Spinal cord (tissue), 10 donors: ENCODE data around the gene KLF8. TPM values are rescaled to one million over a fixed set of nuclear protein-coding genes. Genes with fewer than 3 reads are reported as not detected.
"Not testable (repeated sequence)": the region's sequence is repeated elsewhere in the genome, so short reads cannot be mapped to it uniquely, and the experiment has no call there.

Source experiments
- DNase-seq, 6 donors: peaks; one replicate each; pipeline versions ENCODE4 v3.0.0 to v3.0.0-alpha.2; 2013 to 2015; ENCODE audit warnings: low spot score in 6 of 6, low read depth in 4 of 6
- H3K27ac ChIP-seq: one replicate; pipeline ENCODE4 v1.5.1; 2013; ENCODE audit warnings: low read depth, low read length, control low read depth
- H3K27me3 ChIP-seq: one replicate; pipeline ENCODE4 v1.6.1; 2013; ENCODE audit warnings: low read length; ENCODE audit not compliant: control insufficient read depth, insufficient read depth
- H3K36me3 ChIP-seq: one replicate; pipeline ENCODE4 v1.6.1; 2013; ENCODE audit warnings: low read length; ENCODE audit not compliant: control insufficient read depth, insufficient read depth
- H3K4me1 ChIP-seq: one replicate; pipeline ENCODE4 v1.6.1; 2013; ENCODE audit warnings: low read length; ENCODE audit not compliant: control insufficient read depth, insufficient read depth
- H3K4me3 ChIP-seq: one replicate; pipeline ENCODE4 v1.5.1; 2013; ENCODE audit warnings: low read depth, low read length, control low read depth
- H3K9me3 ChIP-seq: one replicate; pipeline ENCODE4 v1.6.1; 2013; ENCODE audit warnings: low read length; ENCODE audit not compliant: control insufficient read depth, insufficient read depth
- WGBS: methylation state at CpG from one replicate; pipeline ENCODE4 v1.1.5; 2013; ENCODE audit warnings: missing lambda C conversion rate; ENCODE audit not compliant: insufficient coverage; 5-methylcytosine and 5-hydroxymethylcytosine counted together
- long read RNA-seq, 4 donors: transcript quantifications; one replicate each; lab custom pipeline, GENCODE V29; 2026
- polyA plus RNA-seq, 2 donors: library from polyadenylated mRNA; unstranded; fragments of 120-200 nt; gene quantifications; one replicate each; pipeline ENCODE4 v1.2.1, GENCODE V29; 2013; ENCODE audit not compliant: insufficient read length in 2 of 2
- total RNA-seq, 2 donors: library from RNA; depleted of rRNA in 1 of 2; stranded (reverse); fragments of 120-200 nt in 1 of 2; fragments of >200 nt in 1 of 2; gene quantifications; one replicate each; pipeline versions ENCODE4 v1.2.3 to v1.2.4, GENCODE V29; 2013 to 2014
- donor health status: healthy.

Gene KLF8
- total RNA-seq, result 10 to 100 TPM in 1 of 2 donors, 1 to 10 TPM in 1; 9.7 to 10.7 TPM
- polyA plus RNA-seq, result 10 to 100 TPM in 1 of 2 donors, 1 to 10 TPM in 1; 9.0 to 10.9 TPM
- long read RNA-seq, donor 1, partial matches to known transcripts, result 0 of 2 reads
- long read RNA-seq, donor 1, other reads (novel, unspliced or antisense), result 0 of 2 reads
- long read RNA-seq, donor 2, result 0 reads
- long read RNA-seq, donor 3, result 0 reads
- long read RNA-seq, donor 4, partial matches to known transcripts, result 6 of 8 reads
- long read RNA-seq, donor 4, other reads (novel, unspliced or antisense), result 0 of 8 reads

DNA sequence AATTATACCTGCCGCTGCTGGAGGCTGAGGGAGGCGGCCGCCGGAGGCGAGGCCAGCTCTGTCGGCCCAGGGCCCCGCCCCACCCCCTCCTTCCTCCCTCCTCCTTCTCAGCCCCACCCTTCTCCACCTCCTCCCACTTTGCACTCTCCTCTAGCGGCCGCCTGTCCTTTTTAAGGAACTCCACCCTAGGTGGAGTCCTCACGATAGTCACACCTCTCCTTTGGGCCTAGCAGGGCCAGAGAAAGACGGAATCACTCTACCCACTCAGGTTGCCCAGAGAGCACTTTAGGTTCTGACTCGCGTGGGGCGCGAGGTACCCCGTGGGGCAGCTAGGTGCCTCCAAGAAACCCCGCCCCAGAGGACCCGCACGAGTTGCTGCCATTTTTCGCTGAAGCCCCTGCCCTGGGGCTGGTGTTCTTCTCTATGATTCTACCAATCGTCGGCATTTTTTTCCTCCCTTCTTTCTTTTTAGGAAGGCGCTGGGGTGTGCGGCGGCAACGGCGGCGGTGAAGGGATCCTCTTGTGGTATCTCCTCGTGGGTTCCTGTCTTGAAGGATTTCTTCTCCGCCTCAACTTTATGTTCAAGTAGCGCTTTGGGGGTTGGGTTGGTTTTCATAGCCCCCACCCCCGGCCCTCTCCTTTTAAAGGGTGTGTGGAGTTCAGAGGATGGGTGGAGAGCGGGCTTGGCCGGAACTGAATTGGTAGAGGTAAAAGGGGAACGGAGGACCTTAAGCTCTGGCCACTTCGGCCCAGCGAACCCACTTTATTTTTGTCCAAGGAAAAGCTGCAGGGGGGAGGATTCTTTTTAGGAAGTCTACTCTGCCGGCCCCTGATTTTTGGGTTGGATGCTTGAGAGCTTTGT is at the start of gene KLF8:
KLF8 (plus strand) TSS at position 136 of the 862 bp plus-strand sequence. CDS start 979 bp downstream, outside the sequence.
- H3K27ac ChIP-seq, result peak within 1 kb of the TSS; percentile 58

DNA sequence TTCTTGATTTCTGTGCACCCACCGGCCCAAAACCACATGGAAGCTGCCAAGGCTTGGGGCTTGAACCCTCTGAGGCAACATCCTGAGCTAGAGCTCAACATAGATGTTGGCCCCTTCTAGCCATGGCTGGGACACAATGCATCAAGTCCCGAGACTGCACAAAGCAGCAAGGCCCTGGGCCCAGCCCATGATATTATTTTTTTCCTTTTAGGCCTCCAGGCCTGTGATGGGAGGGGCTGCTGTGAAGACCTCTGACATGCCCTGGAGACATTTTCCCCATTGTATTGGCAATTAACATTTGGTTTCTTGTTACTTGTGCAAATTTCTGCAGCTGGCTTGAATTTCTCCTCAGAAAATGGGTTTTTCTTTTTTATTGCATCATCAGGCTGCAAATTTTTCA is 25.2 kb upstream of the KLF8 start:
- not testable (repeated sequence) for H3K4me3 ChIP-seq, DNase-seq, H3K27ac ChIP-seq, H3K9me3 ChIP-seq, H3K27me3 ChIP-seq, H3K4me1 ChIP-seq, H3K36me3 ChIP-seq
- WGBS, result 53% methylated on average over 1 of the region's 2 CpGs

More for the DNA sequence above, at the start of gene KLF8:
- Histone ChIP-seq H3K4me3 (peak within 1 kb of the TSS; percentile 39), H3K9me3 (no peaks in the 10 kb centered on the region), H3K4me1 (no peaks in the 10 kb centered on the region), H3K36me3 (no peaks in the 10 kb centered on the region), H3K27me3 (peaks cover 24% of the 10 kb centered on the region)
- peak in 2 of 6 donors; percentile 69 to 73 for DNase-seq
- WGBS, result 21% methylated on average over 24 of the region's 38 CpGs

DNA sequence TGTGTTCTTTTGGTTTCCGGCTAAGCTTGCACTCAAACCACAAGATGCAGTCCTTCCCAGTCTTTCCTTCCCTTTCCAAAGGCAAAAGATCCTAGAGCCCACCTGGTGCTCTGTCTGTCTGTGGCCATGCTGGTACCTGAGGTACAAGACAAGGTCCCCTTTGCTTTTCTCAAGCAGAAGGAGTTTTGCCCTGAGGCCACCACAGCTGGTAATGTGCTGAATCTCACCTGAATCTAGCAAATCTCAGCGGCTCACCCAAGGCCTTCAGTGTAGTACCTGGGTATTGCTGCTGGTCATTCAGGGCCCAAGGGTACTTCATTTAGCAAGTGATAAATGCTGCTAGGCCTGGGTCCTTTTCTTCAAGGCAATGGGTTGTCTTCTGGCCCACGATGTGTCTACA is 20.5 kb upstream of the KLF8 start:
- no peaks in the 10 kb centered on the region for H3K36me3 ChIP-seq
- no peak overlapping the region for H3K27ac ChIP-seq
- 76% methylated on average over 3 of the region's 3 CpGs for WGBS

DNA sequence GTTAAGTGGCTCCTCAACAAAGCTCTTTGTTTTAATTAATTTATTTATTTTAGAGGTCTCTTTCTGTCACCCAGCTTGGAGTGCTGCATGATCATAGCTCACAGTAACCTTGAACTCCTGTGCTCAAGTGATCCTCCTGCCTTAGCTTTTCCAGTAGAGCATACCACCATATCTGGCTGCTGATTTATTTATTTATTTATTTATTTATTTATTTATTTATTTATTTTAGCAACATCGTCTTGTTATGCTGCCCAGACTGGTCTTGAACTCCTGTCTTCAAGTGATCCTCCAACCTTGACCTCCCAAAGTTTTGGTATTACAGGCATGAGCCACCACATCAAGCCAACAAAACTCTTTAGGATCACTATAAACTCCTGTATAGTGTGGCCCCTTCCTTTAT is 15.8 kb upstream of the KLF8 start:
- DNase-seq, result no peak
- no peak overlapping the region for H3K4me3 ChIP-seq
- no peaks in the 10 kb centered on the region for H3K27me3 ChIP-seq
- no peak overlapping the region for H3K27ac ChIP-seq
- no peaks in the 10 kb centered on the region for H3K4me1 ChIP-seq
- no peaks in the 10 kb centered on the region for H3K9me3 ChIP-seq
- no peaks in the 10 kb centered on the region for H3K36me3 ChIP-seq
- 83% methylated on average over 1 of the region's 1 CpG for WGBS

More for the DNA sequence above, 20.5 kb upstream of the KLF8 start:
- H3K4me1 ChIP-seq, result no peaks in the 10 kb centered on the region
- no peaks in the 10 kb centered on the region for H3K27me3 ChIP-seq
- DNase-seq, result no peak
- no peak overlapping the region for H3K4me3 ChIP-seq
- no peaks in the 10 kb centered on the region for H3K9me3 ChIP-seq

DNA sequence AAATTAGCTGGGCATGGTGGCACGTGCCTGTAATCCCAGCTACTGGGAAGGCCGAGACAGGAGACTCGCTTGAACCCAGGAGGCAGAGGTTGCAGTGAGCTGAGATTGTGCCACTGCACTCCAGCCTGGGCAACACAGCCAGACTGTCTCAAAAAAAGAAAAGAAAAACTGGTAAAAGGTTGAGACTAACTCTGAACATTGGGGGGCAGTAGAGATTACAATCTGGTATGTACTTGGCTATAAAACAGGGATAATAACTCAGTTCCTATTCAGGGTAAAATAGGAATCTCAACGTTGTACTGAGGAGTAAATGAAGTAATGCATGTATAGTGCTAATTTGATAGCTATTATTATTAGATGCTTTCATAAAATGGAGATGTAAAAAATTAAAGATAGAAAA is 12.5 kb upstream of the KLF8 start:
- DNase-seq, result peak in 2 of 6 donors; percentile 3 to 6
- Histone ChIP-seq H3K9me3 (no peaks in the 10 kb centered on the region), H3K4me1 (no peaks in the 10 kb centered on the region), H3K4me3 (no peak overlapping the region), H3K27ac (no peak overlapping the region), H3K27me3 (no peaks in the 10 kb centered on the region), H3K36me3 (no peaks in the 10 kb centered on the region)
- 30% methylated on average over 3 of the region's 4 CpGs for WGBS

DNA sequence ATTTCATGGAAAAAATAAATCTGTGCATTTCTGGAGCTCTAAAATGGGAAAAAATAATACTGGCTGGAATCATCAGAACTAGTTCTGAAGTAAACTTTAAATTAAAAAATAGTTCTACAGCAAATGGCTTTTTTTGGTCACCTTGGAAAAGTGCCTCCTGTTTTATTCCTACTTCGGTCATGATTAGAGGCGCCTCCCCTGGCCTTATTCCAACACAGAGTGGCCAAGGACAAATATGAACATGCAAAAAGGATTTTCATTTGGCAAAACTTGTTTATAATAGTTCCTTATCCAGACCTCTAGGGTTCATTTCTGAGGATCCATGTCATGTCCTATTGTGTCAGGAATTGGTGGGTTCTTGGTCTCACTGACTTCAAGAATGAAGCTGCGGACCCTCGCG is 11.1 kb upstream of the KLF8 start:
- Histone ChIP-seq H3K27me3 (no peaks in the 10 kb centered on the region), H3K36me3 (no peaks in the 10 kb centered on the region), H3K4me3 (no peak overlapping the region), H3K4me1 (no peaks in the 10 kb centered on the region), H3K27ac (no peak overlapping the region), H3K9me3 (no peaks in the 10 kb centered on the region)
- DNase-seq, result no peak
- WGBS, result 82% methylated on average over 5 of the region's 5 CpGs

DNA sequence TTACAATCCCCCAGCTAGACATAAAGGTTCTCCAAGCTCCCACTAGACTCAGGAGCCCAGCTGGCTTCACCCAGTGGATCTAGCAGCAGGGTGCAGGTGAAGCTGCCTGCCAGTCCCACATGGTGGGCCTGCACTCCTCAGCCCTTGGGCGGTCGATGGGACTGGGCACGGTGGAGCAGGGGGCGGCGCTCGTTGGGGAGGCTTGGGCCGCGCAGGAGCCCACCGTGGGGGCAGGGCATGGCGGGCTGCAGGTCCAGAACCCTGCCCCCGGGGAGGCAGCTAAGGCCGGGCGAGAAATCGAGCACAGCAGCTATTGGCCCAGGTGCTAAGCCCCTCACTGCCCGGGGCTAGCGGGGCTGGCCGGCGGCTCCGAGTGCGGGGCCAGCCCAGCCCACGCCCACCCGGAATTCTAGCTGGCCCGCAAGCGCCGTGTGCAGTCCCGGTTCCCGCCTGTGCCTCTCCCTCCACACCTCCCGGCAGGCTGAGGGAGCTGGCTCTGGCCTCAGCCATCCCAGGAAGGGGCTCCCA is 9.6 kb upstream of the KLF8 start:
- 85% methylated on average over 28 of the region's 28 CpGs for WGBS
- H3K27ac ChIP-seq, result no peak overlapping the region
- H3K27me3 ChIP-seq, result no peaks in the 10 kb centered on the region
- H3K36me3 ChIP-seq, result no peaks in the 10 kb centered on the region
- no peak for DNase-seq
- H3K9me3 ChIP-seq, result no peaks in the 10 kb centered on the region
- no peaks in the 10 kb centered on the region for H3K4me1 ChIP-seq
- no peak overlapping the region for H3K4me3 ChIP-seq

DNA sequence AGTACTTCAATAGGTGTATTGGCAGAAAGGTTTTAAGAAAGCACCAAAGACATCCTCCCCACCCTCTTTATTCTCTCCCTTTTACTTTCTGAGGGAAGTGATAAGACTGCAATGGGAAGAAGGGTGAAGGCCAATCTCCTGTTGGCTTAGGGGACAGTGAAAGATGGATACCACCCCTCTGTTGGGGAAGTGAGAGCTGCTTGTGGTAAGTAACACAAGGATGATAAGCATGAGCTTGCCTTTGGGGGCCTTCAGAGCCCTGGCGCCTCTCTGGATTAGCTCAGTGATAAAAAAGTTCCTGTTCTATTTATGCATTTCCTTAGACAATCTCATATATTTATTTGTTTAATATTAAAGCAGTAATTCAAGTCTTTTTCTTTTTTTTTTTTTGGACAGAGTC is 5.2 kb upstream of the KLF8 start:
- DNase-seq, result no peak
- H3K36me3 ChIP-seq, result no peaks in the 10 kb centered on the region
- no peak overlapping the region for H3K27ac ChIP-seq
- H3K27me3 ChIP-seq, result peaks cover 15% of the 10 kb centered on the region
- WGBS, result no CpG with 5 or more reads among the region's 1 CpG
- H3K9me3 ChIP-seq, result no peaks in the 10 kb centered on the region
- no peaks in the 10 kb centered on the region for H3K4me1 ChIP-seq
- H3K4me3 ChIP-seq, result no peak overlapping the region

DNA sequence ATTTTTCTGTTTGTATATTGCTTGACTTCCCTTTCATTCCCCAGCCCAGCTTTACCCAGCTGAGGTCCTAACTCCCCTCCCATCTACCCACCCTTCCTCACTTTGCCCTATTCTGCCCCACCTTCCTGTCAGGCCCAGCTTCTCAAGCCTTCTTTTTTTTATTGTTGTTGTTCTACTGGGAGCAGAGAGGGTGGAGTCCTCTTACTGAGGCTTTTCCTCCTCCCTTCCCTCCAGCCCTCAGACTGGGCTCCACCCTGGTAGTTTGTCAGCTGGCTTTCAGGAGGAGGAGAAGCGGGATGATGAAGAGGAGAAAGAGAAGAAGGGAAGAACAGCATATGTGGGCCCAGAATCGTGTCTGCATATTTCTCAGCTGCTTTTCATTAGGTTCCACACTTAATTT is 3.2 kb upstream of the KLF8 start:
- no peaks in the 10 kb centered on the region for H3K36me3 ChIP-seq
- no CpG with 5 or more reads among the region's 2 CpGs for WGBS
- H3K27me3 ChIP-seq, result peaks cover 24% of the 10 kb centered on the region
- peak in 1 of 6 donors; percentile 1 for DNase-seq
- H3K4me1 ChIP-seq, result no peaks in the 10 kb centered on the region
- no peak overlapping the region for H3K4me3 ChIP-seq
- no peaks in the 10 kb centered on the region for H3K9me3 ChIP-seq
- H3K27ac ChIP-seq, result no peak overlapping the region
